Gastroesophageal sphincter (tissue), 4 donors: Measurements from ENCODE around the gene DHX34. TPM values are rescaled to one million over a fixed set of nuclear protein-coding genes. Genes with fewer than 3 reads are reported as not detected.

ENCODE experiments used
- ATAC-seq: fragments of 150-250 bp; one replicate; pipeline ENCODE4 v1.9.1; 2016; ENCODE audit warnings: mild to moderate bottlenecking, moderate library complexity
- H3K27ac ChIP-seq, 4 donors: fragments of 200-600 bp; sonication (generic) in 3 of 4; 1 replicate in 3 of 4; 2 replicates in 1 of 4; pipeline ENCODE4 v1.5.1; 2016 to 2019
- H3K27me3 ChIP-seq: fragments of 200-600 bp; sonication (generic); one replicate; pipeline ENCODE4 v1.5.1; 2019
- H3K36me3 ChIP-seq, 2 donors: fragments of 200-600 bp; sonication (generic); one replicate each; pipeline ENCODE4 v1.5.1; 2019; ENCODE audit warnings: control low read depth in 1 of 2
- H3K4me1 ChIP-seq, 3 donors: fragments of 200-600 bp; sonication (generic); 1 replicate in 2 of 3; 2 replicates in 1 of 3; pipeline ENCODE4 v1.5.1; 2016 to 2019; ENCODE audit warnings: control low read depth in 2 of 3
- H3K4me3 ChIP-seq, 2 donors: fragments of 200-600 bp; sonication (generic); one replicate each; pipeline ENCODE4 v1.5.1; 2019; ENCODE audit warnings: mild to moderate bottlenecking in 1 of 2, moderate library complexity in 1 of 2
- H3K9me3 ChIP-seq, 3 donors: fragments of 200-600 bp; sonication (generic); one replicate each; pipeline ENCODE4 v1.5.1; 2017 to 2019; ENCODE audit warnings: control low read depth in 2 of 3
- CTCF ChIP-seq, 4 experiments: fragments of 200-600 bp in 2 of 4; fragments of 450-650 bp in 2 of 4; sonication (generic) in 1 of 4; IDR thresholded peaks; one replicate each; pipeline ENCODE4 v1.5.1; 2017 to 2019; ENCODE audit warnings: antibody characterized with exemption in 4 of 4, mild to moderate bottlenecking in 2 of 4, moderate library complexity in 2 of 4
- EP300 ChIP-seq: sonication (generic); formaldehyde crosslinking; IDR thresholded peaks from one replicate; pipeline ENCODE4 v1.6.1; 2017; ENCODE audit warnings: antibody characterized with exemption, mild to moderate bottlenecking
- POLR2A ChIP-seq, 2 donors: fragments of 450-650 bp; IDR thresholded peaks; one replicate each; pipeline ENCODE4 v1.6.1; 2017; ENCODE audit warnings: antibody characterized with exemption in 2 of 2, mild to moderate bottlenecking in 2 of 2, moderate library complexity in 1 of 2
- POLR2AphosphoS5 ChIP-seq: sonication (generic); formaldehyde crosslinking; IDR thresholded peaks from one replicate; pipeline ENCODE4 v1.6.1; 2017; ENCODE audit warnings: antibody characterized with exemption
- WGBS, 2 donors: methylation state at CpG; one replicate each; pipeline ENCODE4 v1.1.5; 2018; ENCODE audit warnings: low coverage in 1 of 2; 5-methylcytosine and 5-hydroxymethylcytosine counted together
- total RNA-seq, 4 donors: library from RNA; depleted of rRNA; stranded (reverse); fragments of >200 nt; gene quantifications; one replicate each; pipeline ENCODE4 v1.1.0, GENCODE V29; 2016

DHX34 gene
- total RNA-seq, 4 donors from 2014 or later, result 8.7 to 16.0 (median 12.3) TPM

DNA sequence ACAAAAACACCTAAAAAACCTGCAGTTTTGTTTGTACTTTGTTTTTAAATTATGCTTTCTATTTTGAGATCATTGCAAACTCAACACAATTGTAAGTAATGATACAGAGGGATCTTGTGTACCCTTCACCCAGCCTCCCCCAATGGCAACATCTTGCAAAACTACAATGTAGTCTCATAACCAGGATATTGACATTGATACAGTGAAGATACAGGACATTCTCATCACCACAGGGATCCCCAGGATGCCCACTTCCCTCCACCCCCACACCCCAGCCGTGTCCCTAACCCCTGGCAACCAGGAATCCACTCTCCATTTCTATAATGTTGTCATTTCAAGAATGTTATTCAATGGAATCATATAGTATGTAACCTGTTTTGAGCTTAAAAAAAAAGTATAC is 27.5 kb upstream of the DHX34 start:
- no peak overlapping the region for H3K27ac ChIP-seq
- H3K9me3 ChIP-seq, result no peaks in the 10 kb centered on the region
- H3K27me3 ChIP-seq, result peaks cover 69% of the 10 kb centered on the region
- no peaks in the 10 kb centered on the region for H3K36me3 ChIP-seq
- no peak overlapping the region for H3K4me3 ChIP-seq
- TF ChIP-seq CTCF (IDR thresholded peaks at IDR 0.05), result no peak
- TF ChIP-seq POLR2A (IDR thresholded peaks at IDR 0.05), result no peak
- no peak for TF ChIP-seq EP300
- TF ChIP-seq POLR2AphosphoS5, result no peak
- no peak for ATAC-seq
- WGBS, 2 donors, result 85% methylated on average over 1 of the region's 1 CpG; no CpG with 5 or more reads in 1 of the 2 donors
- H3K4me1 ChIP-seq, result no peaks in the 10 kb centered on the region

DNA sequence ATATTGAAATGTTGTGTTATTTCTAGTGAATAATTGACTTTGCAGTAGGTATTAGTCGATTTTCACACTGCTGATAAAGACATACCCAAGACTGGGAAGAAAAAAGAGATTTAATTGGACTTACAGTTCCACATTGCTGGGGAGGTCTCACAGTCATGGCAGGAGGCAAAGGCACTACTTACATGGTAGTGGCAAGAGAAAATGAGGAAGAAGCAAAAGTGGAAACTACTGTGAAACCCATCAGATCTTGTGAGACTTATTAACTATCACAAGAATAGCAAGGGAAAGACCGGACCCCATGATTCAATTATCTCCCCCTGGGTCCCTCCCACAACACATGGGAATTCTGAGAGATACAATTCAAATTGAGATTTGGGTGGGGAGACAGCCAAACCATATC is 27.1 kb upstream of the DHX34 start:
- no peak for ATAC-seq
- TF ChIP-seq EP300 (no peak), CTCF (IDR thresholded peaks at IDR 0.05) (no peak), POLR2AphosphoS5 (no peak), POLR2A (IDR thresholded peaks at IDR 0.05) (no peak)
- Histone ChIP-seq H3K27me3 (peaks cover 64% of the 10 kb centered on the region), H3K4me1 (no peaks in the 10 kb centered on the region), H3K9me3 (no peaks in the 10 kb centered on the region), H3K27ac (no peak overlapping the region), H3K4me3 (no peak overlapping the region), H3K36me3 (no peaks in the 10 kb centered on the region)
- 72 to 80% methylated on average over 2 of the region's 2 CpGs for WGBS, 2 donors

DNA sequence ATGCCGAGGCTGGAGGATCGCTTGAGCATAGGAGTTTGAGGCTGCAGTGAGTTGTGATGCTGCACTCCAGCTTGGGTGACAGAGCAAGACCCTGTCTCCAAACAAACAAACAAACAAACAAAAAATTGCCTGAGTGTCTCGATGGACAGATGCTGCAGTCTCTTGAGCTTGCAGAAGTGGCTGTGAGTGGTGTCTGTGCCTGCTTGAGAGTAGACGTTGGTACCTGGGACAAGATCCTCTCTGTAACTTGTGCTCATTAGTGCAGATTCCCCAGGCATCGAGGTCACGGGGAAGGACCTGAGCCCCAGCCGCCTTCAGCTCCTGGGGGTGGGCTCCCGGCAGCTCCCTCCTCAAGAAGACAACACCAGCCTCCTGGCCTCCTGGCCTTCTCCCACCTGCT is 25.7 kb upstream of the DHX34 start:
- no peak for ATAC-seq
- Histone ChIP-seq H3K4me1 (no peaks in the 10 kb centered on the region), H3K27ac (peak overlapping the region in 2 of 4 donors; percentile 35 to 57), H3K4me3 (no peak overlapping the region), H3K9me3 (no peaks in the 10 kb centered on the region), H3K27me3 (peaks cover 53% of the 10 kb centered on the region), H3K36me3 (no peaks in the 10 kb centered on the region)
- 67 to 69% methylated on average over 7 to 8 of the region's 8 CpGs for WGBS, 2 donors
- no peak for TF ChIP-seq POLR2A (IDR thresholded peaks at IDR 0.05)
- no peak for TF ChIP-seq CTCF (IDR thresholded peaks at IDR 0.05)
- no peak for TF ChIP-seq POLR2AphosphoS5
- no peak for TF ChIP-seq EP300

DNA sequence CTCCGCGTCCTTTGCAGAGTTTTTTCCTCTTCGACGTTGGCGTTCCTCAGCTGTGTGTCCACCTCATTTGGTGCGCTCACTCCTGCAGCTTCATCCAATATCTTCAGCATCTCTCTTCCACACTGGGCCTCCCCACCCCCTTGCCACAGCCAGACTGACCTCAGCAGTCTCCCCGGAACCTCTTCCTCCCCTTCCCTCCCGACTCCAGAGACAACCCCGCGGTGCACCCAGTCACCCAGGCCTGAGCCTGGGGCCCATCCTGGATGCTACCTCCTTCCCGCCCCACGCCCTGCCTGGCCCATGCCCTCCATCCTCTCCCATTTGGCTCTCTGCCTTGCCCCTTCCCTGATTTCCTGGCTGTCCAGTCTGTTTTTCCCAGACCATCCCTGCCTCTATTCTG is 25.2 kb upstream of the DHX34 start:
- Histone ChIP-seq H3K4me3 (peak overlapping the region in 1 of 2 donors; percentile 12), H3K36me3 (no peaks in the 10 kb centered on the region), H3K4me1 (no peaks in the 10 kb centered on the region), H3K9me3 (no peaks in the 10 kb centered on the region), H3K27ac (peak overlapping the region in 3 of 4 donors; percentile 35 to 57 (median 51)), H3K27me3 (peaks cover 54% of the 10 kb centered on the region)
- TF ChIP-seq CTCF (IDR thresholded peaks at IDR 0.05), result no peak
- no peak for TF ChIP-seq EP300
- TF ChIP-seq POLR2AphosphoS5, result no peak
- no peak for TF ChIP-seq POLR2A (IDR thresholded peaks at IDR 0.05)
- ATAC-seq, result no peak
- 66 to 73% methylated on average over 10 to 12 of the region's 12 CpGs for WGBS, 2 donors

DNA sequence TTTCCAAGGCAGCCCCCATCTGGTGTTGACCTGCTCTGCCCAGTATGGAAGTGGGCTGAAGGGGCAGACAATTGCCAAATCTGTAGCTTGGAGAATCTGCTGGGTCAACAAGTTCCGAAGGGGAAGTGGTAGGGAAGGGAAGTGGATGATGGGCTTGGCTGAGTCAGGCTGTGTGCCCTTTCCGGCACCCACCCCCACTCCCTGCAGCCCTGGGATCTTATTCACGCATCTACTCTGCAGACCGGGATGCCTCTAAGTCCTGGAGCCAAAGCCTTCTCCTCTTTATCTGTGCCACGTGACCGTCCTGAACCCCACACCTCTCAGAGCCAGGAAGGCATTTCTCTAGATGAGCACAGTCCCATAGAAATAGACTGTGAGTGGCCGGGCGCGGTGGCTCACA is 24.6 kb upstream of the DHX34 start:
- no peaks in the 10 kb centered on the region for H3K9me3 ChIP-seq
- peak overlapping the region in 2 of 4 donors; percentile 35 to 57 for H3K27ac ChIP-seq
- no peaks in the 10 kb centered on the region for H3K36me3 ChIP-seq
- no peaks in the 10 kb centered on the region for H3K4me1 ChIP-seq
- H3K27me3 ChIP-seq, result peaks cover 53% of the 10 kb centered on the region
- TF ChIP-seq POLR2AphosphoS5 (no peak), CTCF (IDR thresholded peaks at IDR 0.05) (no peak), EP300 (no peak), POLR2A (IDR thresholded peaks at IDR 0.05) (no peak)
- peak; percentile 67 for ATAC-seq
- WGBS, 2 donors, result 51% methylated on average over 6 of the region's 9 CpGs; no CpG with 5 or more reads in 1 of the 2 donors
- H3K4me3 ChIP-seq, result no peak overlapping the region
